ENCODE results near the gene KCNN4.
"Not testable (repeated sequence)": the region's sequence is repeated elsewhere in the genome, so short reads cannot be mapped to it uniquely, and the experiment has no call there.

The KCNN4 gene

DNA sequence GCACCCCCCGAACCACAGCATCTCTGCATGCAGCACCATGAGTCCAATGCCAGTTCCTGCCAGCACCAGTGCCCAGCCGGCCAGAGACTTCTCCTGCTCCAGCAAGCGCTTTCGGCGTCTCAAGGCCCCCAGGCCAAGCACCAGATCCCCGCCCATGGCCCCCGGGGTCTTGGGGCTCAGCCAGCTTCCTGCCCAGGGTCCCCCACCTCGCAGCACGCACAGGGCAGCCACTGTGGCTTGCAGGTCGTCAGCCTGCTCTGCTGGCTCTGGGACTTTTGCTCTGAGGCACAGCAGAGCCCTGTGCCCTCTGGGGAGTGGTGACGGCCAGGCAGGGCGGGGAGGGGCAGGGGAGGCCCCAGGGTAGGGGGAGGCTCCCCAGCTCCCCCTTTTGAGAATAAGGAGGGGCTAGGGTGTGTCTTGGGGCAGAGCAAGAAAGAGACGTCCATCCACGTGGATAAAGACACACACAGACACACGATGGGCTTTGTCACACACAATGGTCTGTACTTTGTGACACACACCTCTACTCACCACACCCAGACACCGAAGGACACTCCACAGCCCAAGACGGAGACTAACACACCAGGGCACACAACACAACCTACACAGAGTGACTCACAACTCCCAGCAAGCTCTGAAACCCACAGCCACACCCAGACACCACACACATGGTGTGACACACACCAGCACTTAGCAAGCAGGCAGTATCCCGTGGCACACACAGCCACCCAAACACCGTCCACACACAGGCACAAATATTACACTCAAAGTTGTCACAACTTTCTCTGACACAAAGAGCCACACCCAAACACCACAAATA is at the start of gene KCNN4:
TSS of gene KCNN4 (minus strand) at position 268 of the 820 bp plus-strand sequence. CDS start at position 156, 112 bp downstream.
- DNase-seq: peak; percentile 56 to 73

DNA sequence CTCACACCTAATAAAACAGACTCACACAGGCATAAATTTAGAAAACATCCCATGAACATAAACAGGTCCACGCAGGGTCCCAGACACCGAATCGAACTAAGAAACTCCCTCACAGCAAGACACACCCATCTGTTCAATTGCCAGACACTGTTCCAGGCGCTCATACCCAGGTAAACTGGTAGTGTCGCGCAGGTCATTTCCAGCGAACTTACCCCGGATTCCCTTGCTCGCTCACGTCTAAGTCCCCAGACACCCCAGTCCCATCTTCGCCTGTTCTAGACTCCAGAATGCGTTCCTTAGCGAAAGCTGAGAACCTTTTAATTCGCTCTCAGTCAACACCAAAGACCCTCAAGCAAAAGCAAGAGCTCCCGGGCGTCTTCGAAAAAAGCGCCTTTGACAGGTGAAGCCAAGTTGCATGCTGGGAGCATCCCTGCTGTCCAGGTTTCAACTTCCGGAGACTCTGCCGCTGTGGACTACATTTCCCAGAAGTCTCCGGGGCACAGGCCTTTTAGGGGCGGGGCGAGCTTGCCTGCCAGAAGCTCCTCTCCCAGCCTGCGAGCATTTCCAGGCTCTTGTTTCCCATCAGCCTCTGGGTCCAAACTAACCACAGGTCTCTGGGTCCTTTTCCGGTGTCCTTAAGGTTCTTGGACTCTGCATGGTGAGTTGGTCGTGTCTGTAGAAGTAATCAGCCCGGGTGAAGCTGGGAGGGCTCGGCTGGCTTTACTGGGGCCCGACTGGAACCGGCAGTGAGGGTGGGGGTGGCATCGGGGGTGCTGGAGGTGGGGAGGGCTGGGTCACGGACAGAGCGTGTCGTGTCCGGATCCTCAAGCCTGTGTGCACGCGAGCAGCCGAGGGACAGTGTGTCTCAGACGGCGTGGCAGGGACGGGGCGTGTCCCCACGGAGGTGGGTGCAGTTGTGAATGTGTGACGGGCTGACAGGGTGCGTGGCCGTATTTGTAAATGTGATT is 46.3 kb upstream of the KCNN4 start, which contains the start of gene ZNF283:
TSS of gene ZNF283 (plus strand) at position 535 of the 968 bp plus-strand sequence. CDS start 6,184 bp downstream, outside the sequence.
- peak; percentile 77 to 85 for DNase-seq

DNA sequence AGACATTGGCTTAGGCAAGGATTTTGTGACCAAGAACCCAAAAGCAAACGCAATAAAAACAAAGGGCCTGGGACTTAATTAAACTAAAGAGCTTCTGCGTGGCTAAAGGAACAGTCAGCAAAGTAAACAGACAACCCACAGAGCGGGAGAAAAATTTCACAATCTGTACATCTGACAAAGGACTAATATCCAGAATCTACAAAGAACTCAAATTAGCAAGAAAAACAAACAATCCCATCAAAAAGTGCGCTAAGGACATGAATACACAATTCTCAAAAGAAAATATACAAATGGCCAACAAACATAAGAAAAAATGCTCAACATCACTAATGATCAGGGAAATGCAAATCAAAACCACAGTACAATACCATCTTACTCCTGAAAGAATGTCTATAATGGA is 43.8 kb upstream of the KCNN4 start:
- DNase-seq: not testable (repeated sequence)

DNA sequence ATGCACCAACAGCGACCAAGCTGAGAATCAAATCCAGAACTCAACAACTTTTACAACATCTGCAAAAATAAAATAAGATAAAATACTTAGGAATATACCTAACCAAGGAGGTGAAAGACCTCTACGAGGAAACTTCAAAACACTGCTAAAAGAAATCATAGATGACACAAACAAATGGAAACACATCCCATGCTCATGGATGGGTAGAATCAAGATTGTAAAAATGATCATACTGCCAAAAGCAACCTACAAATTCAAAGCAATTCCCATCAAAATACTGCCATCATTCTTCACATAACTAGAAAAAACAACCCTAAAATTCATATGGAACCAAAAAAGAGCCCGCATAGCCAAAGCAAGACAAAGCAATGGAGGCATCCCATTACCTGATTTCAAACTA is 43.1 kb upstream of the KCNN4 start:
- DNase-seq: not testable (repeated sequence)

DNA sequence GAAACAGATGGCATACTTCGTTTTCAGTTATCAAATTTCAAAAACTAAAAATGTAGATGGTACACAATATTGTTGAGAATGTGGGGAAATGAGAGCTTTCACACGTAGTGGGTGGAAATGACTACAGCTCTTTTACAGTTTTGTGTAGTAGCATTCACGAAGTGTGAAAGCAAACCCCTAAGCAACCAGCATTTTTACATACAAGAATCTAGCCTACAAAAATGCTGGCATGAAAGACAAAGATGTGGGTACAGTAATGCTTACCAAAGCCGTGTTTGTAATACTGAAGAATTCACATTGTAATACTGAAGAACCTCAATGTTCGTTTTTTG is 40.1 kb upstream of the KCNN4 start:
- DNase-seq: no peak

DNA sequence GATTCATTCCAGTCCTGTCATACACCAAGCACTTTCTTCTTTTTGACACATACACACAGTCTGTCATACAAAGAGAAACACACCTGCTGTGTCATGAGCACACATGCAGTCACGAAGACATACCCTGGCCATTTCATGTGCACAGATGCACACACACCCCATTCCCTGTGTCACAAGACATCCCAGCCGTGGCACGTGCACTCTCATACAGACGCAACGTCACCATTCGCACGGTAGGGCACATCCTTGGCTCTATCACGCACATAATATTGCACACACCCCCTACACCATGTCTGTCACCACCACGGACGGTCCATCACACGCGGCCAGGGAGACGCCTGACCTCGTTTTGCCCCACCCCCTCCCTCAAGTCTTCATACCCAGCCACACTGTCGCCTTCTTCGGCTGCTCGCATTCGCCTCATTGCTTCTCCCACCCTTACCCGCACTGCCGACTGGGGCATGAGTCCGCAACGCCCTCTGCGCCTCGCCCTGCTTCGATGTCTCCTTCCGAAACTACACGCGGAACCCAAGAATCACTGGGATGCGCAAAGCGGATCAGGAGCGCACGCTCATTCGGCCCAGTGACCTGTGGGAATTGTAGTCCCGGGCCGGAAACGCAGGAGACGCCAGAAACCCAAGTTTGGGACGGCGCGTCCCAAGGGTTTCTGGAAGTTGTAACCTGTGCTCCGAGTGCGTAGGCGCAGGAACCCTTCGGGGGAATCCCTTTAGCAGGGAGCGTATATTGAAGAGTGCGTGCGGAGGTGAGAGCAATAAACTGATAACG is 39.5 kb upstream of the KCNN4 start:
- DNase-seq: peak; percentile 22 to 32

DNA sequence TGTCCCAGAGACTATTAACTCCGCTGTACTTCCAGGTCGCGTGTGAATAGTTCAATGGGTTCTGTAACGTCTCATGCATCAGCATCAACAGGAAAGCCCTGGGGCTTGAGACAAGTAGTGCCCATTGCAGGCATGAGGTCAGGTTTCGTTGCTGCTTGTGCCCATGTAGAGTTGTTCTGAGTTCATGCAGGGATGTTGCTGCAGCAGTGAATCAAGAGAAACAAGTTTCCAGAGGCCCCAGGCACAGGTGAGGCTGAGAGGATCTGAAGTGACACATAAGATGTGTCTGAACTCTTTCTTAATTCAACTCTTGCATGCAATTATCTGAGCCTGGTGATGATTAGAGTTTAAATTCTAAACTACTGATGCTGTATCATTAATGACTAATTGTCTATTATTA is 37.7 kb upstream of the KCNN4 start:
- no peak for DNase-seq

DNA sequence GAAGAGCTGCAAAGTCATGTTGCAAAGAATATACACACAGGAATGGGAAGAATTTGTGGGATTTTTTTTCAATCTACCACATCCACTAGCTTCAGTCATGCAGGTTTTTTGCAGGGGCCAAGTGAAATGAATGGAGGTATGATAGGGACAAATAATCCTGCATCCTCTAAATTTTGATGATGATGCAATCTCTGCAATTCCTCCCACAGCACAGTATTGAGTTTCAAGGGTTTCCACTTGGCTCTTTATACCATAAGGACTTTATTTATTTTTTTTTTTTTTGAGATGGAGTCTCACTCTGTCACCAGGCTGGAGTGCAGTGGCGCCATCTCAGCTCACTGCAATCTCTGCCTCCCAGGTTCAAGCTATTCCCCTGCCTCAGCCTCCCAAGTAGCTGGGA is 36.7 kb upstream of the KCNN4 start:
- not testable (repeated sequence) for DNase-seq

DNA sequence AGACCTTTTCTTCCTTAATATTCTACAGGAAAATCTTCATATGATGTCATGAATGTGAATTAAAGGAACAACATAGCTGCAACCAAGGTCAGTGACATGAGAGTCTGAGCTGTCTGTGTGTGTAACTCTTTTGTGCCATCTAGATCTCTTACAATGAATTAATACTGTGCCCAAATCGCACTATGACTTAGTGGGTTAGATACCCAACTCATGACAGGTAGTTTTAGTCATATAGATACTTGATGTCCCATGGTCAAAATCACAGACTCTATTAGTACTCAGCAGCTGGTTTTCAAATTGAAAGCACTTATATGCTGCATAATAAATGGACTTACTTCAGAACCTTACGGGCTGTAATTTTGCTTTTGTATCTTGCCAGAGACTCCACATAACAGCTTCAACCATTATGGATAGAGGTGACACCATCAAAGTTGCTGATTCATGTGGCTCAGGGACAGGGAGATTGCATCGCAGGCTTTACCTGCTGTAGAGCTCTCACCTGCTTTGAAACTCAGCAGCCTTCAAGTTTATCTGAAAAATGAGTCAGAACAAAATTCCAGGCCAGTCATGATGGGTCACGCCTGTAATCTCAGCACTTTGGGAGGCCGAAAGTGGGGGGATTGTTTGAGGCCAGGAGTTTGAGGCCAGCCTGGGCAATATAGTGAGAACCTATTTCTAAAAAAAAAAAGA is 34.0 kb upstream of the KCNN4 start:
- no peak for DNase-seq

DNA sequence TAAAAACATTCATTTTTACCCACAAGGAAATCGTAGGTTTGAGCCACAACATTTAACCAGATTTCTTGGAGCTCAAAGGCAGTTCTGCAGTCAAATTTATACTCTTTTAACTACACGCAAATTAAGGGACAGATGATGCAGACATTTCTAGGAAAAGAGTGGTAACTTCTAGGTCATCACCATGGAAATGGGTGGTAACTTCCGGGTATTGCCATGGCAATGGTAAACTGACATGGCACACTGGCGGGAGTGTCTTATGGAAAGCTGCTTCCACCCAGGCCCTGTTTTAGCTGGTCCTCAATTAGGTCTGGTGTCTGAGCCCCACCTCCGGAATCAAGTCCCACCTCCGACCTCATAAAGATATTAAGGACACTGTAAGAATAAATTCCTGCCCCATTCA is 31.9 kb upstream of the KCNN4 start:
- no peak for DNase-seq

DNA sequence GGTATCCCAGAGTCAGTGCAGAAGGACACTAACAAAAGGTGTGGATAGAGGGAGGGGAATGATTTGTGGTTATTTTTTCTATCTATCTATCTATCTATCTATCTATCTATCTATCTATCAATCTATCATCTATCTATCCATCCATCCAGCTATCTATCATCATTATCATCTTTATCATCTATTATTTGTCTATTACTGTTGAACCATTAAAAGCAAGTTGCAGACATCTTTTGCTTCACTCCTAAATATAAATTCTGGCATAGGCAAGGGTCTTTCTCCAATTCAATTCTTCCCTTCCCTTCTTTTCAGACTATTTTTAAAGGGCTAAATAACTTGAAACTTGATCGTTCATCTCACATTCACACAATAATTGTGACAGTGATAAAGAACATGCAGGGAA is 31.5 kb upstream of the KCNN4 start:
- DNase-seq: no peak

DNA sequence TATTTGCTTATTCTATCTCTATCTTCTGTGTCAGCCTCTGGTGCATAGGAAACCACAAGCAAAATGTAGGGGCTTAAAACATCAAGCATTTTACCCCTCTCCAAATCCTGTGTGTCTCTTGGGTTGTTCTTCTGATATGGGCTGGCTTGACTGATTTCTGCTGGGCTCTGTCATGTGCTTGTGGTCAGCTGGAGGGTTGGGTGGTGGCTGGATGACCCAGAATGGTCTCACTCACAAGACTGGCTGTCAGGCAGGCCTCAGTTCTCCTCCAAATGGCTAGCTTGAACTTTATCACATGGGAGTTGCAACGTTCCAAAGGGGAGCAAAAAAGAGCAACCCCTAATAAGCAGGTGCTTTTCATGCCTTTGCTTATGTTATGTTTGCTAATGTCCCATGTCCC is 31.1 kb upstream of the KCNN4 start:
- no peak for DNase-seq

DNA sequence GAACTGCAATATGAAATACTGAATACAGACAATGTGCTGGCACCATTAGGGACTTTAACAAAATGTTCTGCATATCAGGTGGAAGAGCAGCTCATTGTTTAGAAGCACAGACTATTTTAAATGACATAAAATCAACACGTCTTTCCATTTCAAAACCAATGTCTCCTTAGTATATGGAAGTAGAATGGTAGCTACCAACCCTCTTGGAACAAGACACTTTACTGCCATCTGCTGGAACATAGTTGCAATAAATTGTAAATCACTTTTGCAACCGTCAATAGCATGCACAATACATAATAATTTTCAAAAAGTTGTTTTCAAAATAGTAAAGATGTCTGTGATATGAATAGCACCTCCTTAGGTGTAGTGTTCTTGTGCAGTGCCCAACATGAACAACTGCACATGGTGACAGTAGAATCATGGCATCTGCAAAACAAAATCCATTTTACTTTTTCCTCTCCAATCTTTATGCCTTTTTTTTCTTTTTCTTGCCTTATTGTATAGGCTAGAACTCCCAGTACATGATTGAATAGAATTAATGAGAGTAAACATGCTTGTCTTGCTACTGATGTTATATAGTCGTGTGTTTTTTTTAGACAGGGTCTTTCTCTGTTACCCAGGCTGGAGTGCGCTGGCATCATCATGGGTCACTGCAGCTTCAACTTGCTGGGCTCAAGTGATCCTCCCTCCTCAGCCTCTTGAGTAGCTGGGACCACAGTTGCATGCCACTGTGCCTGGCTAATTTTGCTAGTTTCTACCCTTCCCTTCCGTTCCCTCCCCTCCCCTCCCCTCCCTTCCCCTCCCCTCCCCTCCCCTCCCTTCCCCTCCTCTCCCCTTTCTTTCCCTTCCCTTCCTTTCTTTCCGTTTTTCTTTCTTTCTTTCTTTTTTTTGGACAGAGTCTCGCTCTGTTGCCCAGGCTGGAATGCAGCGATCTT is 29.3 kb upstream of the KCNN4 start:
- no peak for DNase-seq

DNA sequence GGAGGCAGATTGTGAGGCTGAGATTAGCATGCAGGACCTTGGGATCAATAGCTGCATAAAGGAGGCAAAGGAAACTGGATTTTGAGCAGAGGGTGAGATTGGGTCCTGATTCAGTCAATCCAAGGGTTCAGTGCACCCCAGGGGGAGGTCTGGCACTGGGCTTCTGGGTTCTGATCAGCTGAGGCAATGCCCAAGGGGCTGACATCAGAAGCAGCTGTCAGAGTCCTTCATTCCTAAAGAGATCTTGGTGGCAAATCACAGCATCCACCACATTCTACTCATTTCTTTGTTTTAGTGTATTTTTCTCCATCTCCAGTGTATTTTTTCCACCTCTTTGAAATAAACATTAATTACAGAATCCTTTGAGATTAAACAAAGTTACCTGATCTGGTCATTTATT is 26.9 kb upstream of the KCNN4 start:
- DNase-seq: no peak

DNA sequence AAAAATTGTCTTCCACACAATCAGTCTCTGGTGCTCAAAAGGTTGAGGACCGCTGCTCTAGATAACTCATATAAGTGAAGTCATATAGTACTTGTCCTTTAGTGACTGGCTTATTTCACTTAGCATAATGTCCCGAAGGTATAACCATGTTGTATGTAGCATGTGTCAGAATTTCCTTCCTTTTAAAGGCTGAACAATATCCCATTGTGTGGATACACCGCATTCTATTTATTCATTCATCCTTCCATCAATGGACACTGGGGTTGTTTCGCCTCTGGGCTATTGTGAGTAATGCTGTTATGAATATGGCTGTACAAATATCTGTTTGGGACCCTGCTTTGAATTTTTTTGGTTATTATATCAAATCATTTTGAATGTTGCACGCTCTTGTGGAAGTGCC is 26.1 kb upstream of the KCNN4 start:
- no peak for DNase-seq

DNA sequence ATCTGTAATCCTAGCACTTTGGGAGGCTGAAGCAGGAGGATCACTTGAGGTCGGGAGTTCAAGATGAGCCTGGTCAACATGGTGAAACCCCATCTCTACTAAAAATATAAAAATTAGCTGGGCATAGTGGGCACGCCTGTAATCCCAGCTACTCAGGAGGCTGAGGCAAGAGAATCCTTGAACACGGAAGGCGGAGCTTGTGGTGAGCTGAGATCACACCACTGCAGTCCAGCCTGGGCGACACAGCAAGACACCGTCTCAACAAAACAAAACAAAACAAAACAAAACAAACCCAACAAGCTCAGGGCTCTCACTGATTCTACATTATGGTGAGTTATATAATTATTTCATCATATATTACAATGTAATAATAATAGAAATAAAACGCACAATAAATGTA is 25.6 kb upstream of the KCNN4 start:
- not testable (repeated sequence) for DNase-seq

DNA sequence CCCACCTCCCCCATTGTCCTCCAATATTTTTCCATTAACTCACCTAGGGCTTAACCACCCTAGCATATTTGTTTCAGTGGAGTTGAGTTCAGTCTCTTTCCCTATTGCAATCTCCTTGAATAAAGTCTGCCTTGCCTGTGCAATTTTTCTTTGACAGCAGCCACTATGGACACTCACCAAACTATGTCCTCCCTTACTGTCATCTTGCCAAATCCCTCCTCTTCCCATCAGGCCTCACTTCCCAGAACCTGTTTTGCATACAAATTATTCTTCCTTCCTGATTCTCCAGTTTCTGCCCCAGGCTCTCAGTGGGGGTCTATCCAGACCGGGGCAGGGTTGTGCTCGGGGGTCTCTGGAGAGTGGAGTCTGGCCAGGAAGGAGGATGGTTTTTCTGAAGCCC is 23.7 kb upstream of the KCNN4 start:
- DNase-seq: no peak

DNA sequence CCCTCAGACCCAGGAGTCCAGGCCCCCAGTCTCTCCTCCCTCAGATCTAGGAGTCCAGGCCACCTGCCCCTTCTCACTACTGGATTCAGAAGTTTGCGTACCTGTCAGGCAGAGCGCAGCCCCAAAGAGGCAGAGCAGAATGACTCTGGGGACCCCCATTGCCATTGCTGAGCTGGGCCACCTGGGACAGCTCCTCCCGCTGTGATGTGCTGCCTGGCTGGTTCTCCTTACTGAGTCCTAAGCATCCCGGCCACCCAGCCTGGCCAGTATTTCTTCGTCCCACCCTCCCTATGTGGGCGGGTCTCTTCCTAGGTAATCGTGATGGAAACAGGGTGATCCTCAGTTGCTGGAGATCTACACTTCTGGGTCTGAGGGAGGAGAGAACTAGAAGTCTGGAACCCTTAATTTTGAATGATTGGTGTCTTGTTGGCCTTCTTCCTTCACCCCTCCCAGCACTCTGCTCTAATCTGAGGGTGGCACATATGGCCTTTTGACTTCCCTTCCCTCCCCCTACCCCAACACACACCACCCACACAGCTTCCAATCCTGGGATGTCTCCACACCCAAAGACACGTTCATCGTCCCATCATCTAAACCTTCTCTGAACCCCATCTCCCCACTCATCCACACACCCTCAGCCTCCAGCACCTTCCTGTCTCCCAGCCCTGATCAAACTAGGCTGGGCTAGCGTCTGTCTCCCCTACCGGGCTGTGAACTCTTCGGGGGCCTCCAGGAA is 21.6 kb upstream of the KCNN4 start, which contains the start of gene LYPD5:
TSS of gene LYPD5 (minus strand) at position 232 of the 736 bp plus-strand sequence. CDS start at position 165, 67 bp downstream.
- DNase-seq: no peak

DNA sequence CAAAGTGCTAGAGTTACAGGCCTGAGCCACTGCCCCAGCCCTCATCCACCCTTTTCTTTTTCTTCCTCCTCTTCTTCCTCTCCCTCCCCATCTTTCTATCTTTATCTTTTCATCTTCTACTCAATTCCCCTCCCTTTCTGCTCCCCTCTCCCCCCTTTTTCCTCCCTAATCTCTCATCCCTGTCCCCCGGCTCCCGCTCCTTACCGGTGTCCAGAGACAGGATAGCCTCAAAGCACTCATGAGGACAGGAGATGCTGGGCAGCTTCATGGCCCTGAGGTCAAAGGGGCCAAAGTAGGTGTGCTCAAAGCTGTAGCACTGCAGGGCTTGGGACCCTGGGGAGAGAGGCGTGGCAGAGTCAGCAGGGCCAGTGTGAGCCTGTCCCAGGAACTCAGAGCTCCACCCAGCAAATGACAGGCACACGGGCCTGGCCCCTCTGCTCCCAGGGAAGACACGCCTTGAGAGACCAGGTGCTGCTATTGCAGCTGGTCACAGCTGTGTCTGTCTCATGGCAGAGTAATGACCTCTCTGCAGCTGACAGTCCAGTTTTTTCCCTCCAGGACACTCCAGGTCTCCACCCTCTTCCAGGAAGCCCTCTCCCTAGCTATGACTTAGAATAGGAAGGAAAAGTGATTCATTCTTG is 18.8 kb upstream of the KCNN4 start:
- no peak for DNase-seq

Data from activated CD4-positive, alpha-beta T cell treated with anti-CD3 and anti-CD28 coated beads for 4 hours (primary cell).